GM18508 (cell line): ENCODE results near the gene SLC13A2.
"Not testable (repeated sequence)": the region's sequence is repeated elsewhere in the genome, so short reads cannot be mapped to it uniquely, and the experiment has no call there.

Source experiments
- ATAC-seq: cut with Tn5 transposase; IDR thresholded peaks from one replicate; pipeline ENCODE4 v1.9.1; 2021; ENCODE audit warnings: moderate number of reproducible peaks; ENCODE audit not compliant: insufficient read depth, unreplicated experiment

Gene SLC13A2

GRCh38 chr17:28509789-28510188 lies 36.3 kb downstream of the SLC13A2 start:
- ATAC-seq = no peak

- no peak for ATAC-seq
Observed at GRCh38 chr17:28511858-28512461, 38.5 kb downstream of the SLC13A2 start.

- ATAC-seq = no peak
Observed at GRCh38 chr17:28513476-28513875, 40.0 kb downstream of the SLC13A2 start.

- no peak for ATAC-seq
Observed at GRCh38 chr17:28514561-28515002, 41.1 kb downstream of the SLC13A2 start.

- ATAC-seq = no peak
Observed at GRCh38 chr17:28515518-28515917, 42.1 kb downstream of the SLC13A2 start.

GRCh38 chr17:28518132-28518531 lies 44.7 kb downstream of the SLC13A2 start:
- no peak for ATAC-seq

- ATAC-seq = no peak
Observed at GRCh38 chr17:28518578-28518977, 45.1 kb downstream of the SLC13A2 start.

- ATAC-seq = no peak
Observed at GRCh38 chr17:28519236-28519635, 45.8 kb downstream of the SLC13A2 start.

GRCh38 chr17:28520687-28521086 lies 47.2 kb downstream of the SLC13A2 start:
- no peak for ATAC-seq

GRCh38 chr17:28521311-28522085 lies 48.1 kb downstream of the SLC13A2 start:
- no peak for ATAC-seq

- ATAC-seq = not testable (repeated sequence)
Observed at GRCh38 chr17:28522281-28522680, 48.8 kb downstream of the SLC13A2 start.

GRCh38 chr17:28523186-28523585 lies 49.7 kb downstream of the SLC13A2 start:
- no peak for ATAC-seq

GRCh38 chr17:28523876-28524275 lies 50.4 kb downstream of the SLC13A2 start:
- no peak for ATAC-seq

GRCh38 chr17:28524476-28525424 lies 51.3 kb downstream of the SLC13A2 start:
- no peak for ATAC-seq

GRCh38 chr17:28526381-28526780 lies 52.9 kb downstream of the SLC13A2 start:
- no peak for ATAC-seq

GRCh38 chr17:28527181-28527681 lies 53.8 kb downstream of the SLC13A2 start:
- no peak for ATAC-seq

GRCh38 chr17:28527859-28528258 lies 54.4 kb downstream of the SLC13A2 start:
- ATAC-seq = no peak

- no peak for ATAC-seq
Observed at GRCh38 chr17:28528327-28529012, 55.0 kb downstream of the SLC13A2 start.

GRCh38 chr17:28529013-28529400 lies 55.6 kb downstream of the SLC13A2 start:
- ATAC-seq = no peak

GRCh38 chr17:28530250-28530649 lies 56.8 kb downstream of the SLC13A2 start:
- no peak for ATAC-seq
